ENCODE measurements around the gene CALD1. TPM values are rescaled to one million over a fixed set of nuclear protein-coding genes. Genes with fewer than 3 reads are reported as not detected.

CALD1 gene
- polyA plus RNA-seq, 1 donor (not counting 4 experiments of a cell fraction or from before 2014, with no cell fraction given), result 229 TPM

- TF ChIP-seq, protein P1, sequence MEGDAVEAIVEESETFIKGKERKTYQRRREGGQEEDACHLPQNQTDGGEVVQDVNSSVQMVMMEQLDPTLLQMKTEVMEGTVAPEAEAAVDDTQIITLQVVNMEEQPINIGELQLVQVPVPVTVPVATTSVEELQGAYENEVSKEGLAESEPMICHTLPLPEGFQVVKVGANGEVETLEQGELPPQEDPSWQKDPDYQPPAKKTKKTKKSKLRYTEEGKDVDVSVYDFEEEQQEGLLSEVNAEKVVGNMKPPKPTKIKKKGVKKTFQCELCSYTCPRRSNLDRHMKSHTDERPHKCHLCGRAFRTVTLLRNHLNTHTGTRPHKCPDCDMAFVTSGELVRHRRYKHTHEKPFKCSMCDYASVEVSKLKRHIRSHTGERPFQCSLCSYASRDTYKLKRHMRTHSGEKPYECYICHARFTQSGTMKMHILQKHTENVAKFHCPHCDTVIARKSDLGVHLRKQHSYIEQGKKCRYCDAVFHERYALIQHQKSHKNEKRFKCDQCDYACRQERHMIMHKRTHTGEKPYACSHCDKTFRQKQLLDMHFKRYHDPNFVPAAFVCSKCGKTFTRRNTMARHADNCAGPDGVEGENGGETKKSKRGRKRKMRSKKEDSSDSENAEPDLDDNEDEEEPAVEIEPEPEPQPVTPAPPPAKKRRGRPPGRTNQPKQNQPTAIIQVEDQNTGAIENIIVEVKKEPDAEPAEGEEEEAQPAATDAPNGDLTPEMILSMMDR (optimal IDR thresholded peaks at IDR 0.05 in 1 of 3, IDR thresholded peaks at IDR 0.05 in 1 of 3, conservative IDR thresholded peaks at IDR 0.05 in 1 of 3; ENCODE audit: extremely low read depth in 1 of 3, insufficient read depth in 2 of 3, low read length in 3 of 3), result no peak
- no peak for TF ChIP-seq EZH2 (IDR thresholded peaks at IDR 0.05; ENCODE audit: low read length)
- Histone ChIP-seq H3K9me3 (ENCODE audit: control insufficient read depth, low read depth, low read length) (no peaks in the 10 kb centered on the region), H3K9ac (ENCODE audit: control insufficient read depth, extremely low read depth, insufficient read depth, low read length) (no peak overlapping the region), H2AFZ (ENCODE audit: control insufficient read depth, low read length) (no peak overlapping the region), H3K4me2 (ENCODE audit: control insufficient read depth, extremely low read depth, insufficient read depth, low read depth, low read length) (no peak overlapping the region), H3K79me2 (ENCODE audit: control insufficient read depth, insufficient read depth, low read length) (no peaks in the 10 kb centered on the region), H3K27me3 (ENCODE audit: control insufficient read depth, extremely low read depth, insufficient read depth, low read length) (no peaks in the 10 kb centered on the region), H3K4me3 (ENCODE audit: control insufficient read depth in 2 of 3, extremely low read depth in 1 of 3, insufficient read depth in 2 of 3, low read depth in 1 of 3, low read length in 3 of 3) (no peak overlapping the region), H3K4me1 (ENCODE audit: control insufficient read depth, extremely low read depth, insufficient read depth, low read length) (no peaks in the 10 kb centered on the region), H3K27ac (ENCODE audit: control insufficient read depth, insufficient read depth, low read length) (no peak overlapping the region), H4K20me1 (ENCODE audit: control insufficient read depth, extremely low read depth, insufficient read depth, low read length) (no peaks in the 10 kb centered on the region), H3K9me1 (ENCODE audit: control insufficient read depth, extremely low read depth, insufficient read depth, low read length) (no peaks in the 10 kb centered on the region), H3K36me3 (ENCODE audit: control insufficient read depth in 2 of 2, extremely low read depth in 1 of 2, insufficient read depth in 2 of 2, low read length in 2 of 2) (no peaks in the 10 kb centered on the region)
- no peak for DNase-seq (ENCODE audit: low read depth, low spot score)
- FAIRE-seq, result no peak
- dilution Hi-C loops (cut with MboI; ENCODE audit: extremely low pct_ligation_motif_present, low sequenced_read_pairs), result no loop called here
Measured at GRCh38 chr7:134730411-134730829, 49.0 kb upstream of the CALD1 start.

DNA sequence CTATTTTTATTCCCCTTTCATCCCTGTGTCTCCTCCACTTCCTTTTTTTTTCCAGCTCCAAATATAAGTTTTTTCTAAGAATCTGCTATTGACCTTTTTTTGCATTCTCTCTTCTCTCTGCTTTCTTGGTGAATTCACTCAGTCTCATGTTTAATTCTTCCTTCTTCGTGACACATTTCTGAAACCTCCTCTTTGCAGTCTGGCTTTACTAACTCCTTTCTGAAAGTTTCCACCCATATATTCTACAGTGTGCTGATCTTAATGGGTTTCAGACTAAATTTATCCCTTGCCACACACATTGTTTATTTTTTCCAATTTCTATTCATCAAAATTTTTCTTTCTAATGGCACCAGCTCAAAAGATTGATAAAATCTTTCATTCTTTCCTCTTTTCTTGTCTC, 47.8 kb upstream of the CALD1 start:
- TF ChIP-seq EZH2 (IDR thresholded peaks at IDR 0.05; ENCODE audit: low read length), result no peak
- TF ChIP-seq, protein P1 (optimal IDR thresholded peaks at IDR 0.05 in 1 of 3, IDR thresholded peaks at IDR 0.05 in 1 of 3, conservative IDR thresholded peaks at IDR 0.05 in 1 of 3; ENCODE audit: extremely low read depth in 1 of 3, insufficient read depth in 2 of 3, low read length in 3 of 3), result no peak
- H3K4me2 ChIP-seq (ENCODE audit: control insufficient read depth, extremely low read depth, insufficient read depth, low read depth, low read length), result no peak overlapping the region

More for the DNA sequence above, 47.8 kb upstream of the CALD1 start:
- Histone ChIP-seq H3K79me2 (ENCODE audit: control insufficient read depth, insufficient read depth, low read length) (no peaks in the 10 kb centered on the region), H3K27ac (ENCODE audit: control insufficient read depth, insufficient read depth, low read length) (no peak overlapping the region), H3K4me3 (ENCODE audit: control insufficient read depth in 2 of 3, extremely low read depth in 1 of 3, insufficient read depth in 2 of 3, low read depth in 1 of 3, low read length in 3 of 3) (no peak overlapping the region), H3K27me3 (ENCODE audit: control insufficient read depth, extremely low read depth, insufficient read depth, low read length) (no peaks in the 10 kb centered on the region), H3K9me3 (ENCODE audit: control insufficient read depth, low read depth, low read length) (no peaks in the 10 kb centered on the region), H2AFZ (ENCODE audit: control insufficient read depth, low read length) (no peak overlapping the region), H3K4me1 (ENCODE audit: control insufficient read depth, extremely low read depth, insufficient read depth, low read length) (no peaks in the 10 kb centered on the region), H3K36me3 (ENCODE audit: control insufficient read depth in 2 of 2, extremely low read depth in 1 of 2, insufficient read depth in 2 of 2, low read length in 2 of 2) (no peaks in the 10 kb centered on the region), H4K20me1 (ENCODE audit: control insufficient read depth, extremely low read depth, insufficient read depth, low read length) (no peaks in the 10 kb centered on the region), H3K9me1 (ENCODE audit: control insufficient read depth, extremely low read depth, insufficient read depth, low read length) (no peaks in the 10 kb centered on the region), H3K9ac (ENCODE audit: control insufficient read depth, extremely low read depth, insufficient read depth, low read length) (no peak overlapping the region)
- FAIRE-seq, result no peak
- no peak for DNase-seq (ENCODE audit: low read depth, low spot score)
- dilution Hi-C loops (cut with MboI; ENCODE audit: extremely low pct_ligation_motif_present, low sequenced_read_pairs), result no loop called here

All from keratinocyte (primary cell).